NB4 (cell line): ENCODE results near the gene GGT6.
"Not testable (repeated sequence)": the region's sequence is repeated elsewhere in the genome, so short reads cannot be mapped to it uniquely, and the experiment has no call there.

Source experiments
- DNase-seq: peaks from one replicate; pipeline ENCODE4 v3.0.0; 2010; ENCODE audit warnings: low read depth
- H3K4me3 ChIP-seq: one replicate; pipeline ENCODE4 v1.5.1; 2011; ENCODE audit warnings: mild to moderate bottlenecking, low read depth, low read length, moderate library complexity
- CTCF ChIP-seq: IDR thresholded peaks from one replicate; pipeline ENCODE4 v1.5.1; 2012; ENCODE audit warnings: low read depth, low read length
- MYC ChIP-seq: IDR thresholded peaks from 2 replicates; pipeline ENCODE4 v1.6.1; 2011; ENCODE audit warnings: low read depth, low read length
- POLR2A ChIP-seq: IDR thresholded peaks from 2 replicates; pipeline ENCODE4 v1.6.1; 2011; ENCODE audit warnings: mild to moderate bottlenecking; ENCODE audit not compliant: insufficient read length; ENCODE audit errors: extremely low read depth
- TF ChIP-seq, protein P1 (sequence below): IDR thresholded peaks from 2 replicates; pipeline ENCODE4 v1.6.1; 2011; ENCODE audit warnings: low read depth, low read length

GGT6 gene

DNA sequence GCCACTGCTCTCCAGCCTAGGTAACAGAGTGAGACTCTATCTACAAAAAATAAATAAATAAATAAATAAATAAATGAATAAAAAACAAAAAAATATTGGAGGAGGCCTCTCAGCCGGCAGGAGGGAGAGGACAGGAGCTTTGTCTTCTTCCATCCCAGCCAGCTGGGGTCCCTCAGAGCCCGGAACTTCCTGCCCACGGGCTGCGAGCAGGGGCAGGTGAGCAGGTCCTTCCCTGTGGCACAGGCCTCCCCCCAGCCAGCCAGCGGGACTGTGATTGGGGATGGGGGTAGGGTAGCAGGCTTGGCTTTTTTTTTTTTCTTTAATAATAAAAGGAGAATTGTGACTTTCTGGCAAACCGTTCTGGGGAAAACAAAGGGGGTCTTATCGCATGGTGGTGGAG is 34.0 kb upstream of the GGT6 start:
- H3K4me3 ChIP-seq = no peak overlapping the region
- DNase-seq = no peak
- TF ChIP-seq, protein P1, sequence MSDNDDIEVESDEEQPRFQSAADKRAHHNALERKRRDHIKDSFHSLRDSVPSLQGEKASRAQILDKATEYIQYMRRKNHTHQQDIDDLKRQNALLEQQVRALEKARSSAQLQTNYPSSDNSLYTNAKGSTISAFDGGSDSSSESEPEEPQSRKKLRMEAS = no peak
- TF ChIP-seq MYC (no peak), POLR2A (no peak), CTCF (no peak)

- TF ChIP-seq, protein P1 = no peak
- no peak for TF ChIP-seq CTCF
- TF ChIP-seq MYC = no peak
- TF ChIP-seq POLR2A = no peak
- H3K4me3 ChIP-seq = no peak overlapping the region
- no peak for DNase-seq
Observed at GRCh38 chr17:4593021-4593421, 32.6 kb upstream of the GGT6 start.

DNA sequence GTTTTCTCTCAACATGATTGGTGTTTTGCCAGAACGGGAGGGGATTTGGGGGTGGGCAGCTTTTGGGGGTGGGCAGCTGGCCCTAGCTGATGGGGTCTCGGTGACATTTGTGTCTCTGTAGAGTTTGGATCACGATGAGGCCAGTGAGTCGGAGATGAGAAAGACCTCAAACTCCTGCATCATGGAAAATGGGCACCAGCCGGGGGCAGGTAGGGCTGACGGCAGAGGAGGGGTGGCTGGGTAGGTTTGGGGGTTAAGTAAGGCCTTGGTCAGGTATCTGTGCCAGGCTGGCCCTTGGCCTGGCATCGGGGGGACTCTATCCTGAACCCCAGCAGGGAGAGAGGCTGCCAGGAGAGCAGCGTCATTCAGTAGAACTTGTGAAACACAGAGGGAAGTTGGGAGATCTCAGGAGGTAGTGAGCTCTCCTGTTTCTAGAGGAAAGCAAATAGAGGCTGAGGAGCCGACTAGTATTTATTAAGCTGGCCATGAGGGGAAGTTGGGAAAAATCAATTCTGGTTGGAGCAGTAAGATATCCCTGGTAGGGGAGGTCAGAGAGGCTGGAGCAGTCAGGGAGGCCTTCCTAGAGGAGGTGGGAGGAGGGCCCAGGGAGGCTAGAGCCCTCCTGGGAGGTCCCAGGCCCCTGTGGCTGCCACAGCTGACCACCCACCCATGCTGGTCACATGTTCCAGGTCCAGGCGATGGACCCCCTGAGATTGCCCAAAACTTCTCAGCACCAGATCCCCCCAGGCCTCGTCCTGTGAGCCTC is 32.0 kb upstream of the GGT6 start:
- H3K4me3 ChIP-seq = no peak overlapping the region
- TF ChIP-seq, protein P1 = no peak
- TF ChIP-seq POLR2A = no peak
- no peak for TF ChIP-seq MYC
- TF ChIP-seq CTCF = no peak
- DNase-seq = no peak

- TF ChIP-seq CTCF (no peak), POLR2A (no peak), MYC (no peak)
- TF ChIP-seq, protein P1 = no peak
- peak; percentile 14 for DNase-seq
- H3K4me3 ChIP-seq = no peak overlapping the region
Observed at GRCh38 chr17:4591529-4591928, 31.2 kb upstream of the GGT6 start.

DNA sequence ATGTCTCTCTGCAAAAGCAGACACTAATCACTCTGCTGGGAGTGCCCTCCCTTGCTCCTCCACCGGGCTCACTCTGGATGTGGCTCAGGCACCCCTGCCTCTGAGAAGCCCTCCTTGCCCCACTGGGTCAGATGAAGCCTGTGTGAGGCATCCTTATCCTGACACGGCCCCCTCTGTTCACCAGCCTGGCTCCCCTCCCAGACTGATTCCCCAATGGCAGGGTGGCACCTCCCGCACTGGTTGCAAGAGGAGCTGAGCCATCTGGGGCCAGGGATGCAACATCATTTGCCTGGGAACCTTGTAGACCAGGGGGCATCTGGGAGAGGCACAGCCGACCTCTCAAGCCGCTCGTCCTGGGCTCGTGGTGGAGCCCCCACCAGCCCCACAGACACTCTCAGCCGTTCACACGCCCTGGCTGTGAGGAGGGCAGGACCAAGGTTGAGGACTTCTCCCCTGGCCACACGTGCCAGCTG is 30.6 kb upstream of the GGT6 start:
- no peak for DNase-seq
- no peak overlapping the region for H3K4me3 ChIP-seq
- TF ChIP-seq, protein P1 = no peak
- no peak for TF ChIP-seq POLR2A
- TF ChIP-seq CTCF = no peak
- TF ChIP-seq MYC = no peak

GRCh38 chr17:4590042-4590441 is 29.7 kb upstream of the GGT6 start:
- not testable (repeated sequence) for DNase-seq, H3K4me3 ChIP-seq
